ENCODE data around the gene SLC10A7.
A peak's percentile ranks its signal among the peaks of the same experiment; 100 is the strongest.

The SLC10A7 gene

DNA sequence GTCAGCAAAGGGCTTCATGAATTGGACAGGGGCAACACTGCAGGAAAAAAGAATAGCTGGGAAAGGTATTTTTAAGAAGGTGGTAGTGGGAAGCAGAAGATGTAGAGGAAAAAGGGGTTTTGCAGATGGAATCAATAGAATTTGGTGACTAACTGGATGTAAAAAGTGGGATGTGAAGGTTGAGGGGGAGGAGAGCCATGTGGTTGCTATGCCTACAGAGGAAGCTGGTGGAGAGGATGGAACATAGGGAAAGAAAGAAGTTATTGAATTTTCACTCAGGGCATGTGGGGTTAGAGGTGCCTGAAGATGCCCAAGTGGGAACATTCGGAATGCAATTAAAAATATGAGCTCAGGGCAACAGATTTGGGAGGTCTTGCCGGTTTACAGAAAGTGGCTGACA, 274.4 kb downstream of the SLC10A7 start:
- DNase-seq: no peak

DNA sequence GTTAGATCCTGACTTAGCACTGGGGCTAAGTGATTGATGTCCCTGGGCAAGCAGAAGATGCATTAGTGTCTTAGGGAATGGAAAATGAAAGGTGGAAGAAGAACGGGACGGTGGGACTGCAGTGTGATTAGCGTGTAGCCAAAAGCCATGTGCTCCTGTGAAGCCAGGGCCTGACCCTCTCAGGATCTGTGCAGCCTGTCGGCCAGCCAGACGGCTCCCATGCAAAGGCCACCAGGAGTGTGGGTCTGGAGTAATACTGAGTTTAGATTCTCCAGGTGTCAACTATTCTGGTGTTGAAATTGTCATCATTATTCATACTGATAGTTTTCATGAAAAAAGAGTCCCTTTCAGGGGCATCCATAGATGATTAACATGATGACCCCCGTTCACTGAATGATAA, 275.4 kb downstream of the SLC10A7 start:
- DNase-seq: no peak

DNA sequence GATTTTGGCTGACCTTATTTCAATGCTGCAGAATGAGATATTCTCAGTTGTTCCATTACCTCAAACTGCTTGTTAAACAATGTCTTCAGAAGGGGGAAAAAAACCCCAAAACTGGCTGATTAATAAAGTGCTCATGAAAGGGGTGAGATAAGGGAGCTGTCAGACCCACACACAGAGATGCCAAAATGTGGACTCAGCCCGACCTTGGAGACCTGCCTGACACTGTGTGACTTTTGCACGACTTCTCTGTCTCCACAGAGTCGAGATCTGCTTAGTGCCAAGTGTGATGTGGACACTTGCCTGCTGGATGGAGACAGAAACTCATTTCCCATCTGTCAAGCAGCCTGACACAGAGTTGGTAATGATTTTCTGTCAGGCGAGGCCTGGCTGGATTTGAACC, 275.9 kb downstream of the SLC10A7 start:
- DNase-seq: no peak

DNA sequence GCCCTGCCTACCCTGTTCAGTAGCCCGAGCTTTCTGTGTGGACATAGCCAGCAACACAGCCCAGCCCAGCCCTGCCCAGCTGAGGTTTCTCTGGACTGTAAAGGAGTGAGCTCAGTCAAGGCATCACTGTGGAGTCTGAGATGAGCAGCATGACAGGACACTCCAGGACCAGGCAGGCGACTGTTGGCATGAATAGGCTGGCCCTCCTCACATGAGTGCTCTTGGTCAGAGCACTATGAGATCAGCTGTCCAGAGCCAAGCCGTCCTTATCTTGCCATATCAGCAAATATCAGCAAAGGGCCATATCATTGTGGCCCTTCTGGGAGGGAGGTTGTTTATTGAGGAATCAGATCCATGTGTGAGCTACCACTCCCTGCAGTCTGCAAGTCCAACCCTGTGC, 276.5 kb downstream of the SLC10A7 start:
- DNase-seq: no peak

DNA sequence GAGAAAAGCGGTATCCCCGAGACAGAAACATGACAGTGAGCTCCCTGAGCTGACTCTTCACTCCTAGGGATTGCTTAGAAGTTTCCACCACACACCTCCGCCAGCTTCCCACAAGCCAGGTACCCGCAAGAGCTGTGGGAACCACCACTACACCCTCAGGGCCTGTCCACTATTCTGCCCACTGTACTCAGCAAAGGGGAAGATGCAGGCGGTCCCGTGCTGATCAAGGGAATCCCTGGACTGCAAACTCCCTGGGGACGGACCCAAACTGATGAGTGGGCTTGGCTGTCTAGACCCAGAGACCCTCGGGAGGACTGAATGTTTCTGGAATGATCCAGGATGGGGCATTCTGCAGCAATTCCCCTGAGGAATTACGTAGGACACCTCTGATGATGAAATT, 277.2 kb downstream of the SLC10A7 start:
- no peak for DNase-seq

DNA sequence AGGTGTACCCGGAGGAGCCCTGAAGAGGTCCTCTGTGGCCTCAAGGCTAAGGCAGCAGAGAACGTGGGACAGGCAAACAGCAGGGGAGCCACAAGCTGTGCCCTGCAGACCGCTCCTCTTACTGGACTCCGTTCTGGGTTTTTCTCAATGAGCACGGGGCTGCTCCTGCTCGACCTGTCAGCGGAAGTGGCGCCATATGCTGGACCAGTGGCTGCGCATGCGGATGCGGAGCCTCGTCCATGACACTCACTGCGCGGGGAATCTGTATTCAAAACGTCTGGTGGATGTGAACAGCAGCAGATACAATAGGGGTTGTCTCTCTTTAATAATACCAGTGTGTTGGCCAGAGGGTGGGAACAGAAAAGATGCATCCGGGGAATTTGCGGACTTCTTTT, 277.9 kb downstream of the SLC10A7 start:
- DNase-seq: no peak

DNA sequence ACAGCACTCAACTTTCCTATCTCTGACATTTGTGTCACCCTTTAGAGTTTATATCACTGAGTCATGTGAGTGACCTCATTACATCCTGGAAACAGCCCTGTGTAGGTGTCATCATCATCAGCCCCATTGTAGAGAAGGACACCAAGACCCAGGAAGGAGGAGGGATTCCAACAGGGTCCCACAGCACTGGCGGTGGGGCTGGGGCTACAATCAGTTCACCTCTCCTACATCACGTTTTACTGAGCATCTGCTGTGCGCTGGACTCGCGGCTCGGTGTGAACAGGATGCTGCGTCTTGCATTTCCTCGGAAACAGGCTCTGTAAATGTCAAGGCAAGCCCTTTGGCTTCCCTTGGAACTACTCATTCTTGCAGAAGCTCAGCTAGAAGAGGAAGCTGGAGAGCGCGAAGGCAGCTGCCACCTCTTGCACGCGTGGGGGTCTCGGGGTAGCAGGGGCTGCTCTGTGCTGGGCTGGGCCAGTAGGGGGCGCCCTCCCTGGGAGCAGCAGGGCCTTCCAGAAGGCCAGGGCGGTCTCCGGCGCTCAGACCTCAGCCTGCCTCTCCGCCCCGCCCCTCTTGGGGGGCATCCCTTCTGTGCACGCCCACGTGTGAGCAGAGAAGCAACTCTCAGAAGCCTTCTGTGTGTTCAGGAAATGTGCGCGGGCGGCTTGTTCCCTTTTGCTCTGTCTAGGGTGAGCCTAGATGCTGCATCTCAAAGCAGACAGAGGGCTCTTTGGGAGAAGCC, 278.4 kb downstream of the SLC10A7 start:
- DNase-seq: peak; percentile 86

DNA sequence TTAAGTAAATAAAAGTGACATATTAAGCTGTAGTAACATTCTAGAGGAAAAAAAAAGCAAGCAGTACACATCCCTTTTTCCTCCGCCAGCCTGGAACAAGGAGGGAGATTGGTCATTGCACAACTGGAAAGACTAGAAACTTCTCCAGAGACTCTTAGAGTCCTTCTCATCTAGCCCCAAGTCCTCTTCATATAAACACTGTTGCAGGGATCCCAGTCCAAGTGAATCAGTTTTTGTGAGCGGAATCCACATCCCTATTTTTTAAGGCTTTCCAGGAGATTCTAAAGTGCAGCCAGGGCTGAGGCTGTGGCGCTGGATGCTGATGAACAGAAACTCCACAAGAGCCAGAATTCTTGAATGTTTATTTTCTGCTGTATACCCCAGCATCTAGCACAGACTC, 283.6 kb downstream of the SLC10A7 start:
- DNase-seq: no peak

DNA sequence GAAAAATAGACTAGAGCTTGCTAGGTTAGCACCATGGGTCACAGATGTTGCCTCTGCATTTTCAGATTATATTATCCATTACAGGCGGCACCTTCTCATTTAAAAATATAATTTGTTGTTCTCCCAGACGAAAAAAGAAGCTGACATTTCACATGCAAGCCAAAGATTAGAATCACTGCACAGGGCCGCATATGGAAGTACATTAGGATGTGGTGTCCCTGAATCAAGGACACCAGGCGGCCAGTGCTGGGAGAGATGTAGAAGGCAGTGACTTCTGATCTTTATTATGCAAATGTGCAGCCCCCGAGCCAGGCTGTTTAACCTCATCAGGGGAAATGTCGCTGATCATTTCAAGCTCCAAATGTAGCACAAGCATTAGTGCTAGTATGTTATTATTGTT, 284.6 kb downstream of the SLC10A7 start:
- no peak for DNase-seq

DNA sequence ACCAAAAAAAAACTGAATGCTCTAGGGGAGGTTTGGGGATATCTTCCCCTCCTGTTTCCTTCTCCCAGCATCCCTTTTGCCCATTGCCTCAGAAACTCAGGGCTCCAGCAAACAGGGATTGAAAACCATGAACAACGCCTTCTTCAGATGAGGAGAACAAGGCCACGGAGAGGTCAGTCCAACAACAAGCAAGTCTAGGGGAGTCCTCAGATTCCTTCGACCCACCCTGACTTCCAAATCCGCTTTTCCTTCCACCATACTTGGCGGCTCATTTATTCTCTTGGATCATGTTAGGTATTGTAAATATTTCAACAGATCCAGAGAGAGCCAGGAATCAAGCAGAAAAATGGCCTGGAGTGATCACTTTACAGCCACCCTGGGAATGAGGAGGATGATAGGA, 285.5 kb downstream of the SLC10A7 start:
- DNase-seq: no peak

DNA sequence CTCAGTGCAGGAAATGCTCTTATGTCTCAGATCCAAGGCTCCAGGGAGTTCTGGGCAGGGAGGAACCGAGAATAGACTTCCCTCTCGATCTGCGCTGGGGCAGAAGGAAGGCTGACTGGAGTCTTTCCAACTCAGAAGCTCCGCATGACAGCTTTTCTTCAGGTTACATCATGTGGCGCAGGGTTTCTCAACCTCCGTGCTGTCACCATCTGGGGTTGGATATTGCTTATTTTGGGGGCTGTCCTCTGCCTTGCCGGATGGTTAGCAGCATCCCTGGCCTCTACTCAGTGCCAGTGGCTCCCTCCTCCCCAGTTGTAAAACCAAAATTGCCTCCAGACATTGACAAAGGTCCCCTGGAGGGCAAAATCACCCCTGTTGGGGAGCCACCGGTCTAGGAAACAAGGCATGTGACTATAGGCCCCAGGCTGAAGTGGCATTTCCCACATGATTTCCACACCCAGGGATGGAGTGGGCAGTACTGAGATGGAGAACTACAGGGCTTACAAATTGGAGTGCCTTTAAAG, 286.0 kb downstream of the SLC10A7 start:
- no peak for DNase-seq

DNA sequence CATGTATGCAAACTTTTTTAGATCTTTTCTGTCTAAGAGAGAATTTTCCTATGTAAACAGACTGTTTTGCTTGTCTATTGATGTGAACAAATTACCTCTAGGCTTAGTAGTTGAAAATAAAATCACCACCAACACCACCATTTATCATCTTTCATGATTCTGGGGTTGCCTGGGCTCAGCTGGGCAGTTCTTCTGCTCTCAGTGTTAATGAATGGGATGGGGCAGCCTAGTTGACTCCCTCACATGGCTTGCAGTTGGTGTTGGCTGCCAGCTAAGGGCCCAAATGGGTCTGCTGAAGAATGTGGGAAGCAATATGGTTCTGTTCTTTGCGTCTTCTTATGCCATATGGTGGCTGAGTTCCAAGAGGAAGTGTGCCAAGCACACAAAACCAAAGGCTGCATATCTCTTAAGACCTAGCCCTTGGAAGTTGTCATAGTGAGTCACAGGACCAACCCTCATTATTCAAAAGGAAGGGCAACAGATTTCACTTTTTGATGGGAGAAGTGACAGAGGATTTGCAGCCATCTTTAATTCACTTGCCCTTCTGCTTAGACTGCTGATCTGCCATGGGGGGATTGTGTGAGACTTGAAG, 289.5 kb downstream of the SLC10A7 start:
- no peak for DNase-seq

DNA sequence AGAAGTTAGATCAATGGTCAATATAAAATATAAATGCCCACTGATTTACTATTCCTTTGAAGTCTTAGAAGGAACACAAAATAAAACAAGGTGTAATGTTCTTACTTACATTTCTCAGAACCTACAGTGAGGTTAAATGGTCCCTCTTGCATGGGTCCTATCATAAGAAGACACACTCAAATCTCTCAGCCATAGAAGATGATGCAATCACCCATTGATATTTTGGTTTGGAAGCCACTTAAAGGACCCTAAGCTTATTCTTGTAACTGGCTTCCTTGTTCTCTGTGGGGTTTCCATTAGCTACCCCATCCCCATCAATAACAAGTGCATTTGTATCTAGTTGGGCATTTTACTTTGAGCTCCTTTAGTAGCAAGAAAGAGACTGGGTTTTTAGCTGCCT, 292.3 kb downstream of the SLC10A7 start:
- no peak for DNase-seq

DNA sequence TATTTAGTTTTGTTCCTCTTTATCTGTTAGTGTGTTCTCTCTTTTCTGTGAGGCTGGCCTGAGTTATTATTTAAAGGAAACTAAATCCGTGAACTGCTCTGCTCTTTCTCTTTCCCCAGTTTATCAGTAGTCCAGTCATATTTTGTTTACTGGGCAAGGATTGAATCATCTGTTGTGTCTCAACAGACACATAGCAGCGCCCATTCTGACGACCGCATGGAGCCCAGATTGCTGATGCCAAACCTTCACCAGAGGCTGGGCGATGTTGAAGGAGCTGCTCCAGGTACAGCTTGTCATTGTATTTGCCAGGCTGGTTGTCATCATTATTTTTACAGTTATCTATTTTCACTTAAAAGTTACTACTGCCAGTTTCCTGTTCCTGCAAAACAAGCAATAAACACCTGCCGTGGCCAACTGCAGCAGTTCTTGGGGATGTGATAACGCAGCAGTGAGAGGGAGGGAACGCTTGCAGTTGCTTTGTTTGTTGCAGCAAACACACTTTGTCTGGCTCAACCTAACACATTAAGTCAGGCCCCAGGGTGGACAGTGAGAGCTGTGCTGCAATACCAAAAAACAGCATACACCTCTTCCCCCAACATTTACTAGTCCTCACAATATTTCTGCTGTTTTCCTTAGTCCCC, 297.3 kb downstream of the SLC10A7 start:
- no peak for DNase-seq

DNA sequence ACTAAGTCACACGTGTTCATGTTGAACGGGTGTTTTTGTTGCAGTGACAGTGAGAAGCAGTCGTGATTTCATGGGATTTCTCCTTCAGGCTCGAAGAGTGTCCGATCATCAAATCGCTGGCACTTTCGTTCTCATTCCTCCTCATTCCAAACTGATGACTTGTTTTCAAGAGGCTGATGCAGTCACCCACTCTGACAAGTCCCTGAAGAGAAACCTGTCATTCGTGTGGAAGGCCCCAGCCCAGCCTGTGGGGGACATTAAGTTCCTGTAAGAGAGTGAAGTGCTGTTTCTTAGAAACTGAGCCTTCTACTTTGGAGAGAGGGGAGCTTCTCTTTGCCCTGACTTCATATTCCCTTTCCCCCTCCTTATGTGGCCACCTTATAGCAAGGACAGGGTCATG, 299.4 kb downstream of the SLC10A7 start:
- no peak for DNase-seq

DNA sequence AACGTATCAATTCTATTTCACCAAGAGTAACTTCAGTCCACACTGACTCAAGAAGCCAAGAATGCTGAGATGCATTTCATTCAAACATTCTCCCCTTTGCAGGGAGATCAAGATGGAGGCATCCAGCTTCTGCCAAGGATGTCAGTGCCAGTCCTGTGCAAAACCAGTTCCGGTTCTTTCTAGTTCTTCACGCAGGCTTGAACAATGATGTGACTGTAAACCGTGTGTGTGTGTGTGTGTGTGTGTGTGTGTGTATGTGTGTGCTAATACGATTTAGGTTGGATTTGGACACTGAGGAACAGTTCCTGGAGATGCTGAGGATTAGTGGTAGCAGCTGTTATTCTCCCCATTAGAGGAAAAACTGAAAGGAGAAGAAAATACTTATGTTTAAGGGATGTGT, 307.5 kb downstream of the SLC10A7 start, which contains the start of gene REELD1:
TSS of gene REELD1 (plus strand) at position 301 of the 400 bp plus-strand sequence. CDS start 2,415 bp downstream, outside the sequence.
- DNase-seq: no peak

DNA sequence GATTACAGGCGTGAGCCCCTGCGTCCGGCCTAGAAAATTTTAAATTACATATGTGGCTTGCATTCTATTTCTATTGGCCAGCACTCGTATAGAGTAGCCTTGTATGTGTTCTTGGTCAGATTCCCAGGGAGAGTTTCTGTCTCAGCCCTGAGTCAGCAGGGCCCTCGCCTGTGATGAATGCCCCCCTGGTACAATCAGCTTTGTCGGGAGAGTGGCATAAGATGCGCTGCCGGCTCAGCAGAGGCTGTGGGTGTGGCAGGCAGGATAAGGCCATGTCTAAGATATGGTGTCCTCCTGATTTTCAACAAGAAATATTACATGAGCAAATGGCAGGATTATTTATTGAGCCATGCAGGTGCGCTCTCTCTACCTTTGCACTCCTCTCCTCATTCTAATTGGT, 309.0 kb downstream of the SLC10A7 start:
- DNase-seq: no peak

DNA sequence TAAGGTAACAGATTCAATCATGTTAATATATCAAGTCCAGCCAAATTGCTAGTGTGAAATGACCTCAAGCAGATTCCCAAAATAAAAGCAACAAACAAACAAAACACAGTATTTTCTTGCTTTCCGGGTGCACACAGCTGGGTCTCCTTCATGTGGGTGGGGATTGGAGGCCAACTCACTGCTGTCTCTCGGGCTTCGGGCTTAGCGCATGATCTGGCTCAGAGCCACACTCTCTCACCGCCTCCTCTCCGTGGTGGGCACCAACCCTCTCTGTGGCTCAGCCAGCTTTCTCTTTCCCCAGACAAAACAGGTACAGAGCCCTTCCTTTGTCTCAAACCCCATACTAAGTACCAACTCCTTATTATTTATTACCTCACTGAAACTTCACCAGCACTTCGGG, 310.3 kb downstream of the SLC10A7 start:
- no peak for DNase-seq

DNA sequence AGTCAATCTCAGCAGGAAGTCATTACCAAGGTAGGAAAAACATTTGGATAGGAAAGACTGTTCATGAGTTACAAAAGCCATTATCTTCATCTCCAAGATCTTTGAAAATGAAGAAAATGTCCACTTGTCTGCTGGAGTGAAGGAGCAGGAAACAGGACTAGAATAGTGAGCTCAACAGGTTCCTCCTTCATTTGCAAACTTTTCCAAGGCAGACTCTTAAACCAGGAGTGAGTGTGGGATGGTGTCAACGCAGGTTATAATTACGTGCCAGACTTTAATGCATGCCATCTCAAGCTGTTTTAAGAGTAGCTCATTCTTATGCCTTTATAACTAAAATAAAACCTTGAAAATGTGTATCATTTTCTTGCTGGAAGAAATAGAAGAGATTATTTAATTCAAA, 310.9 kb downstream of the SLC10A7 start:
- no peak for DNase-seq

DNA sequence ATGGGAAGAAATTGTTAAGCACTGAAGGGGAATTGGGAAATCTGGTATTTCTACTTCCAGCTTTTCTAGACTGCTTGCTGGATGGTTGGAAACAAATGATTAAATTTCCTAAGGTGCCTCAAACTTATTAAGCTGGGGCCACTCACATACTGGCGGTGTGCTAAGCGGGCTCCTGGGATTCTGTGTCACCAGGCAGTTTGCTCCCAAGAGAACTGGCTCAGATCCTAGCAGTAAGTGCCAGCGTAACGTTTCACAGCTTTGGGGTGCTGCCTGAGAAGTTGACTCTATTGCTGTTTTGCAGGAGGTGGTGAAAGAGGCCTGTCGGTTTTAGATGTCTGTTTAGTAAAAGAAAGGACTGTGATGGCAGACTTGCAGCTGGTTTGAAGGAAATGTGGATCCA, 314.3 kb downstream of the SLC10A7 start:
- no peak for DNase-seq
